Upper lobe of left lung (tissue), 4 donors: Measurements from ENCODE around the gene OSBPL10.

ENCODE experiments used
- CTCF ChIP-seq, 6 experiments: fragments of 450-650 bp in 4 of 6; fragments of 200-600 bp in 2 of 6; sonication (generic) in 2 of 6; IDR thresholded peaks; one replicate each; pipeline ENCODE4 v1.5.1; 2016 to 2019; ENCODE audit warnings: antibody characterized with exemption in 6 of 6
- EP300 ChIP-seq, 4 donors: sonication (generic); formaldehyde crosslinking; IDR thresholded peaks; one replicate each; pipeline ENCODE4 v1.5.1; 2017; ENCODE audit warnings: antibody characterized with exemption in 4 of 4, control low read depth in 2 of 4

GRCh38 chr3:31704156-31704555, 276.9 kb downstream of the OSBPL10 start:
- no peak for TF ChIP-seq CTCF (IDR thresholded peaks at IDR 0.05)
- no peak for TF ChIP-seq EP300 (IDR thresholded peaks at IDR 0.05)
